HEK293 (cell line): ENCODE results near the gene MARCHF3.

Experiments used
- FEZF1 ChIP-seq: fragments of 450-650 bp; formaldehyde crosslinking; IDR thresholded peaks from 2 replicates; pipeline ENCODE4 v1.5.1; 2016; ENCODE audit warnings: missing biosample characterization, missing genetic modification characterization
- HOXD13 ChIP-seq: sonication (generic); formaldehyde crosslinking; IDR thresholded peaks from 2 replicates; pipeline ENCODE4 v1.8.0; 2022; ENCODE audit warnings: missing genetic modification reagents, borderline replicate concordance
- KLF1 ChIP-seq: fragments of 450-650 bp; formaldehyde crosslinking; IDR thresholded peaks from 2 replicates; pipeline ENCODE4 v1.5.1; 2016; ENCODE audit warnings: missing biosample characterization, missing genetic modification characterization
- SP2 ChIP-seq: fragments of 450-650 bp; formaldehyde crosslinking; IDR thresholded peaks from 2 replicates; pipeline ENCODE4 v1.5.1; 2016; ENCODE audit warnings: missing biosample characterization, missing genetic modification characterization
- SP3 ChIP-seq: fragments of 450-650 bp; formaldehyde crosslinking; IDR thresholded peaks from 2 replicates; pipeline ENCODE4 v1.5.1; 2016; ENCODE audit warnings: missing biosample characterization, missing genetic modification characterization
- ZBTB10 ChIP-seq: fragments of 450-650 bp; formaldehyde crosslinking; IDR thresholded peaks from 2 replicates; pipeline ENCODE4 v1.5.1; 2016; ENCODE audit warnings: missing biosample characterization, missing genetic modification characterization
- ZFP37 ChIP-seq: fragments of 450-650 bp; formaldehyde crosslinking; IDR thresholded peaks from 2 replicates; pipeline ENCODE4 v1.5.1; 2016; ENCODE audit warnings: missing biosample characterization, missing genetic modification characterization
- ZNF280D ChIP-seq: fragments of 450-650 bp; formaldehyde crosslinking; IDR thresholded peaks from 2 replicates; pipeline ENCODE4 v1.5.1; 2016; ENCODE audit warnings: missing biosample characterization, missing genetic modification characterization
- ZNF501 ChIP-seq: fragments of 450-650 bp; formaldehyde crosslinking; IDR thresholded peaks from 2 replicates; pipeline ENCODE4 v1.5.1; 2016; ENCODE audit warnings: missing biosample characterization, missing genetic modification characterization
- ZNF626 ChIP-seq: fragments of 450-650 bp; sonication (Bioruptor Pico); formaldehyde crosslinking; IDR thresholded peaks from 2 replicates; pipeline ENCODE4 v1.5.1; 2018; ENCODE audit warnings: missing biosample characterization, missing genetic modification characterization, inconsistent platforms
- ZNF791 ChIP-seq: fragments of 450-650 bp; formaldehyde crosslinking; IDR thresholded peaks from 2 replicates; pipeline ENCODE4 v1.5.1; 2016; ENCODE audit warnings: missing biosample characterization, missing genetic modification characterization
- TF ChIP-seq, protein P1 (sequence below): fragments of 450-650 bp; formaldehyde crosslinking; IDR thresholded peaks from 2 replicates; pipeline ENCODE4 v1.5.1; 2016; ENCODE audit warnings: missing biosample characterization, missing genetic modification characterization

DNA sequence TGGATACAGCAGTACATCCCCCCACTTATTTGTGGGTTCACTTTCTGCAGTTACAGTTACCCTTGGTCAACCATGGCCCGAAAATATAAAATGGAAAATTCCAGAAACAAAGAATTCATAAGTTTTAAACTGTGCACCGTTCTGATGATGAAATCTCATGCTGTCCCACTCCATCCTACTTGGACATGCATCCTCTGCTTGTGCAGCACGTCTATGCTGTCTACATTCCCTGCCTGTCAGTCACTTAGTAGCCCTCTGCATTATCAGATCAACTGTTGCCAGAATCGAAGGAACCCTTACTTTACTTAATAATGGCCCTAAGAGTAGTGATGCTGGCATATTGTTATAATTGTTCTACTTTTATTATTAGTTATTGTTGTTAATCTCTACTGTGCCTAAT, 14.6 kb downstream of the MARCHF3 start:
- TF ChIP-seq FEZF1: no peak
- TF ChIP-seq, protein P1, sequence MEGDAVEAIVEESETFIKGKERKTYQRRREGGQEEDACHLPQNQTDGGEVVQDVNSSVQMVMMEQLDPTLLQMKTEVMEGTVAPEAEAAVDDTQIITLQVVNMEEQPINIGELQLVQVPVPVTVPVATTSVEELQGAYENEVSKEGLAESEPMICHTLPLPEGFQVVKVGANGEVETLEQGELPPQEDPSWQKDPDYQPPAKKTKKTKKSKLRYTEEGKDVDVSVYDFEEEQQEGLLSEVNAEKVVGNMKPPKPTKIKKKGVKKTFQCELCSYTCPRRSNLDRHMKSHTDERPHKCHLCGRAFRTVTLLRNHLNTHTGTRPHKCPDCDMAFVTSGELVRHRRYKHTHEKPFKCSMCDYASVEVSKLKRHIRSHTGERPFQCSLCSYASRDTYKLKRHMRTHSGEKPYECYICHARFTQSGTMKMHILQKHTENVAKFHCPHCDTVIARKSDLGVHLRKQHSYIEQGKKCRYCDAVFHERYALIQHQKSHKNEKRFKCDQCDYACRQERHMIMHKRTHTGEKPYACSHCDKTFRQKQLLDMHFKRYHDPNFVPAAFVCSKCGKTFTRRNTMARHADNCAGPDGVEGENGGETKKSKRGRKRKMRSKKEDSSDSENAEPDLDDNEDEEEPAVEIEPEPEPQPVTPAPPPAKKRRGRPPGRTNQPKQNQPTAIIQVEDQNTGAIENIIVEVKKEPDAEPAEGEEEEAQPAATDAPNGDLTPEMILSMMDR: no peak
- no peak for TF ChIP-seq ZBTB10 (tag by site-specific recombination)
- no peak for TF ChIP-seq ZNF501 (tag by site-specific recombination)
- no peak for TF ChIP-seq ZFP37 (tag by site-specific recombination)
- TF ChIP-seq KLF1: no peak
- no peak for TF ChIP-seq ZNF626 (tag by site-specific recombination)
- no peak for TF ChIP-seq HOXD13
- TF ChIP-seq SP3 (tag by site-specific recombination): no peak
- TF ChIP-seq ZNF791 (tag by site-specific recombination): no peak
- no peak for TF ChIP-seq ZNF280D (tag by site-specific recombination)
- TF ChIP-seq SP2 (tag by site-specific recombination): no peak
